Measurements from ENCODE around the gene CEP95. TPM values are rescaled to one million over a fixed set of nuclear protein-coding genes. Genes with fewer than 3 reads are reported as not detected.

Gene CEP95
- total RNA-seq, 2 experiments from 2014 or later, result 47.7 to 48.5 TPM

- H3K4me1 Mint-ChIP-seq, result peaks cover 66% of the 10 kb centered on the region
- peak; percentile 91 for DNase-seq
- peaks cover 83% of the 10 kb centered on the region for H3K36me3 Mint-ChIP-seq (ENCODE audit: low read depth)
- ChIA-PET CTCF (interaction anchor here (1.0 to 5.4 kb wide), 7 partner anchors 8 to 199 kb away, joined by 3 to 52 read pairs (median 5); partner anchors contain the start of gene POLG2), POLR2A (interaction anchor here (0.6 to 6.9 kb wide), 56 partner anchors 8 to 807 kb away, joined by 3 to 387 read pairs (median 6); partner anchors contain the start of genes CCDC47, DDX42, ERN1 and POLG2)
- no peaks in the 10 kb centered on the region for H3K9me3 Mint-ChIP-seq
- H3K4me3 Mint-ChIP-seq, result peak overlapping the region; percentile 99
- H3K27ac Mint-ChIP-seq, result peak overlapping the region; percentile 100
- H3K27me3 Mint-ChIP-seq, result no peaks in the 10 kb centered on the region
These were observed 1.2 kb upstream of the CEP95 start for GRCh38 chr17:64505340-64506200.

DNA sequence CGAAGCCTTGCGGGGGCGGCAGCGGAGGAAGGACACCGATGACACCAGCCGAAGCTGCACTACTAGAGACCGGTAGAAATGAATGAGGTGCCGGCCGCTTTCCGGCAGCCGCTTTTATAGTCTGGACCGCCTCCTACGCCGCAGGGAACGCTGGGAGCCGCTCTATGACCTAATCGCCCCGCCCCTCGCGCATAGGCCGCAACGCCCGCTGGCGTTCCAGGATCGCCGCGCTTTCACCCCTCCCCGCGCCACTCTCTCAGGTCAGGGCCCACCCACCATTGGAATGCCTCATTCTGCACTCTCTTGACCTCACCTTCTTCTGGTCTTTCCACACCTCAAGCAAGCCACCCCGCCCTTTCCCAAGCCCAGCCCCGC is 589 bp upstream of the CEP95 start, which contains the start of gene DDX5:
TSS of gene DDX5 (minus strand) at position 89 of the 375 bp plus-strand sequence. CDS start 170 bp downstream, outside the sequence.
- H3K4me1 Mint-ChIP-seq, result peaks cover 60% of the 10 kb centered on the region
- no peaks in the 10 kb centered on the region for H3K27me3 Mint-ChIP-seq
- CTCF ChIA-PET, result interaction anchor here (0.7 to 5.4 kb wide), 8 partner anchors 9 to 143 kb away, joined by 3 to 52 read pairs (median 6); partner anchors contain the start of gene POLG2

GRCh38 chr17:64507413-64507782 is 621 bp downstream of the CEP95 start:
- H3K4me3 Mint-ChIP-seq, result peak overlapping the region; percentile 99
- H3K4me1 Mint-ChIP-seq, result peaks cover 51% of the 10 kb centered on the region
- H3K27me3 Mint-ChIP-seq, result no peaks in the 10 kb centered on the region
- DNase-seq, result peak; percentile 41
- CTCF ChIA-PET, result interaction anchor here (0.7 to 5.4 kb wide), 9 partner anchors 10 to 142 kb away, joined by 3 to 52 read pairs (median 5); partner anchors contain the start of gene POLG2
- POLR2A ChIA-PET, result interaction anchor here (0.6 to 6.9 kb wide), 28 partner anchors 10 to 734 kb away, joined by 3 to 387 read pairs (median 6); partner anchors contain the start of genes CCDC47, DDX42, ERN1 and POLG2
- peak overlapping the region; percentile 100 for H3K27ac Mint-ChIP-seq
- peaks cover 78% of the 10 kb centered on the region for H3K36me3 Mint-ChIP-seq (ENCODE audit: low read depth)
- no peaks in the 10 kb centered on the region for H3K9me3 Mint-ChIP-seq

More for the DNA sequence above, 589 bp upstream of the CEP95 start, which contains the start of gene DDX5:
- Mint-ChIP-seq H3K36me3 (ENCODE audit: low read depth) (peaks cover 82% of the 10 kb centered on the region), H3K4me3 (peak within 1 kb of the TSS; percentile 99), H3K9me3 (no peaks in the 10 kb centered on the region), H3K27ac (peak within 1 kb of the TSS; percentile 100)
- peak; percentile 98 for DNase-seq
- POLR2A ChIA-PET, result interaction anchor here (0.6 to 6.9 kb wide), 44 partner anchors 11 to 807 kb away, joined by 3 to 387 read pairs (median 4); partner anchors contain the start of genes CCDC47, DDX42, ERN1 and POLG2

- Mint-ChIP-seq H3K4me1 (peaks cover 39% of the 10 kb centered on the region), H3K27me3 (no peaks in the 10 kb centered on the region), H3K4me3 (peak overlapping the region; percentile 63), H3K27ac (no peak overlapping the region), H3K9me3 (no peaks in the 10 kb centered on the region), H3K36me3 (ENCODE audit: low read depth) (peaks cover 74% of the 10 kb centered on the region)
- ChIA-PET CTCF (no interaction called here), POLR2A (interaction anchor here (2.3 kb wide), 1 partner anchor 11 kb away, joined by 18 read pairs; the partner anchor contains the start of gene POLG2)
- DNase-seq, result no peak
These were observed 1.9 kb downstream of the CEP95 start for GRCh38 chr17:64508683-64509082.

DNA sequence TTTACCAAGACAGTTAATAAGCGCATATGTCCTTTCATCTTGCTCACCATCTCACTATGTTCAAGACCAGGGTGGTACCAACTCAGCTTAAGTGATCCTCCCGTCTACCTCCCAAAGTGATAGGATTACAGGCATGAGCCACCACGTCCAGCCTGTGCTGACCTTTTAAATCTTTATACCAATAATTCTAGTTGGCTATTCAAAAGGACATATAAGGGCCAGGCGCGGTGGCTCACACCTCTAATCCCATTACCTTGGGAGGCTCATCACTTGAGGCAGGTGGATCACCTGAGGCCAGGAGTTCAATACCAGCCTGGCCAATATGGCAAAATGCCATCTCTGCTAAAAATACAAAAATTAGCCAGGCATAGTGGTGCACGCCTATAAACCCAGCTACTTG is 2.4 kb downstream of the CEP95 start:
- H3K4me3 Mint-ChIP-seq, result no peak overlapping the region
- no peaks in the 10 kb centered on the region for H3K9me3 Mint-ChIP-seq
- DNase-seq, result no peak
- no peaks in the 10 kb centered on the region for H3K27me3 Mint-ChIP-seq
- H3K4me1 Mint-ChIP-seq, result peaks cover 34% of the 10 kb centered on the region
- peaks cover 74% of the 10 kb centered on the region for H3K36me3 Mint-ChIP-seq (ENCODE audit: low read depth)
- ChIA-PET POLR2A (interaction anchor here (2.3 kb wide), 1 partner anchor 11 kb away, joined by 18 read pairs; the partner anchor contains the start of gene POLG2), CTCF (no interaction called here)
- H3K27ac Mint-ChIP-seq, result no peak overlapping the region

- no peak for DNase-seq
- H3K4me1 Mint-ChIP-seq, result peaks cover 5% of the 10 kb centered on the region
- CTCF ChIA-PET, result interaction anchor here (0.6 to 1.6 kb wide), 5 partner anchors 26 to 253 kb away, joined by 3 to 4 read pairs (median 3); no protein-coding TSS in a partner anchor
- H3K36me3 Mint-ChIP-seq (ENCODE audit: low read depth), result peaks cover 68% of the 10 kb centered on the region
- H3K27ac Mint-ChIP-seq, result no peak overlapping the region
- no peak overlapping the region for H3K4me3 Mint-ChIP-seq
- POLR2A ChIA-PET, result interaction anchor here (0.7 to 4.7 kb wide), 2 partner anchors 10 to 18 kb away, joined by 3 to 44 read pairs; partner anchors contain the start of genes CEP95 and DDX5
- no peaks in the 10 kb centered on the region for H3K27me3 Mint-ChIP-seq
- no peaks in the 10 kb centered on the region for H3K9me3 Mint-ChIP-seq
These were observed 8.6 kb downstream of the CEP95 start for GRCh38 chr17:64515419-64515818.

DNA sequence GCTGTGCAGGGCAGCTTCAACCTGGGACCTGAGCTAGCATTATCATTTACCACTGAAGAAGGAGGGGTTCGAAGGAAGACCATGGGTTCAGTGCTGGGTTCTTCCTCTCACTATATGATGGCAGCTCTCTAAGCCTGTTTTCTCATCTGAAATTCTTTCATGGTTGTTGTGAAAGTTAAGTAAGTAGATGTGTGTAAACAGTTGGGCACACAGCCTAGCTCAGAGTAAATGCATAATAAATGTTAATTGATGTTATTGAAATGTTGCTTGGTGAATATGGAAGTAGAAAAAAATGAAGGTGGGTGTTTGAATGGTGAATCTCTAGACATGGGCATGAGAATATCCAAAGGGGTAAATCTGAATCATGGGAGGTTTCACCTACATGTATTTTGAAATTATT is 9.1 kb downstream of the CEP95 start:
- no peaks in the 10 kb centered on the region for H3K27me3 Mint-ChIP-seq
- H3K27ac Mint-ChIP-seq, result no peak overlapping the region
- H3K9me3 Mint-ChIP-seq, result no peaks in the 10 kb centered on the region
- H3K4me3 Mint-ChIP-seq, result no peak overlapping the region
- H3K36me3 Mint-ChIP-seq (ENCODE audit: low read depth), result peaks cover 65% of the 10 kb centered on the region
- CTCF ChIA-PET, result interaction anchor here (0.6 to 1.6 kb wide), 5 partner anchors 26 to 253 kb away, joined by 3 to 4 read pairs (median 3); no protein-coding TSS in a partner anchor
- POLR2A ChIA-PET, result interaction anchor here (0.7 to 4.7 kb wide), 2 partner anchors 10 to 18 kb away, joined by 3 to 44 read pairs; partner anchors contain the start of genes CEP95 and DDX5
- no peak for DNase-seq
- peaks cover 5% of the 10 kb centered on the region for H3K4me1 Mint-ChIP-seq

- H3K9me3 Mint-ChIP-seq, result no peaks in the 10 kb centered on the region
- no peak overlapping the region for H3K4me3 Mint-ChIP-seq
- no peak overlapping the region for H3K27ac Mint-ChIP-seq
- DNase-seq, result no peak
- no peaks in the 10 kb centered on the region for H3K27me3 Mint-ChIP-seq
- peaks cover 55% of the 10 kb centered on the region for H3K36me3 Mint-ChIP-seq (ENCODE audit: low read depth)
- CTCF ChIA-PET, result interaction anchor here (1.0 to 1.1 kb wide), 2 partner anchors 99 to 573 kb away, joined by 3 read pairs; no protein-coding TSS in a partner anchor
- POLR2A ChIA-PET, result interaction anchor here (0.8 to 4.7 kb wide), 3 partner anchors 13 to 14 kb away, joined by 4 to 44 read pairs (median 5); partner anchors contain the start of genes CEP95 and DDX5
- peaks cover 2% of the 10 kb centered on the region for H3K4me1 Mint-ChIP-seq
These were observed 12.8 kb downstream of the CEP95 start for GRCh38 chr17:64519601-64520000.

DNA sequence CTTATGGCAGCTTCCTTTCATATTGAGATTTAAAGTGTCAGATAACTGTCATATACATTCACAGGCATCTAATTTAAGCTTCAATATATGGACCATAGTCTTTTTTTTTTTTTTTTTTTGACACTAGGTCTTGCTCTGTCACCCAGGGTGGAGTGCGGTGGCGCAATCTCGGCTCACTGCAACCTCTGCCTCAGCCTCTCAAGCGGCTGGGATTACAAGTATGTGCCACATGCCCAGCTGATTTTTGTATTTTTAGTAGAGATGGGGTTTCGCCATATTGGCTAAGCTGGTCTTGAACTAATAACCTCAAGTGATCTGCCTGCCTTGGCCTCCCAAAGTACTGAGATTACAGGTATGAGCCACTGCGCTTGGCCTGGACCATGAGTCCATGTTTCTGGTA is 13.6 kb downstream of the CEP95 start:
- CTCF ChIA-PET, result interaction anchor here (1.0 kb wide), 2 partner anchors 129 to 574 kb away, joined by 3 to 4 read pairs; no protein-coding TSS in a partner anchor
- H3K9me3 Mint-ChIP-seq, result no peaks in the 10 kb centered on the region

DNA sequence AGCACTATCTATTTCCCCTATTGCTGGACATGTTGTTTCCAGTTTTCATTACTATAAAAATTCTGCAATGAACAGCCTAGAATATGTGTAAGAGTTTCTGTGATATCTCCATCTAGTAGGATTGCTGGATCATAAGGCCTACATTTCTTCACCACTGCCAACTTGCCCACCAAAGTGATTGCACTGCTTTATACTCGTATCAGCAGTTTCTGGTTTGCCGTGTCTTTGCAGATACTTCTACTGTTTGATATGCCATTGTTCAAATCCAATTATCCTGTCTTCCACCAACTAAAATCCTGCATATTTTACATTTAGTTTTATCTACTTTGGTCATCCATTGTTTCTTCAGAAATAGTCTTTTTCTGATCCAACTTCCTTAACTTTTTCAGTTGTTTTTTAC is 21.1 kb downstream of the CEP95 start:
- ChIA-PET POLR2A (interaction anchor here (0.8 to 1.6 kb wide), 3 partner anchors 10 to 31 kb away, joined by 3 to 6 read pairs (median 4); partner anchors contain the start of gene POLG2), CTCF (interaction anchor here (1.1 to 1.4 kb wide), 2 partner anchors 121 to 249 kb away, joined by 3 read pairs; no protein-coding TSS in a partner anchor)
- Mint-ChIP-seq H3K36me3 (ENCODE audit: low read depth) (peaks cover 67% of the 10 kb centered on the region), H3K9me3 (no peaks in the 10 kb centered on the region), H3K27me3 (no peaks in the 10 kb centered on the region), H3K4me1 (no peaks in the 10 kb centered on the region), H3K4me3 (no peak overlapping the region), H3K27ac (no peak overlapping the region)
- no peak for DNase-seq

More for the DNA sequence above, 13.6 kb downstream of the CEP95 start:
- Mint-ChIP-seq H3K36me3 (ENCODE audit: low read depth) (peaks cover 50% of the 10 kb centered on the region), H3K27ac (no peak overlapping the region), H3K4me1 (peaks cover under 1% of the 10 kb centered on the region), H3K27me3 (no peaks in the 10 kb centered on the region), H3K4me3 (no peak overlapping the region)
- DNase-seq, result no peak
- POLR2A ChIA-PET, result interaction anchor here (0.8 to 1.2 kb wide), 3 partner anchors 13 to 52 kb away, joined by 3 to 5 read pairs (median 4); partner anchors contain the start of gene CEP95

GRCh38 chr17:64529221-64529620 is 22.4 kb downstream of the CEP95 start:
- Mint-ChIP-seq H3K36me3 (ENCODE audit: low read depth) (peaks cover 72% of the 10 kb centered on the region), H3K9me3 (no peaks in the 10 kb centered on the region), H3K4me3 (no peak overlapping the region), H3K27ac (no peak overlapping the region), H3K4me1 (no peaks in the 10 kb centered on the region), H3K27me3 (no peaks in the 10 kb centered on the region)
- ChIA-PET POLR2A (interaction anchor here (1.6 kb wide), 1 partner anchor 24 kb away, joined by 6 read pairs; no protein-coding TSS in a partner anchor), CTCF (interaction anchor here (1.4 kb wide), 1 partner anchor 120 kb away, joined by 3 read pairs; no protein-coding TSS in a partner anchor)
- no peak for DNase-seq

DNA sequence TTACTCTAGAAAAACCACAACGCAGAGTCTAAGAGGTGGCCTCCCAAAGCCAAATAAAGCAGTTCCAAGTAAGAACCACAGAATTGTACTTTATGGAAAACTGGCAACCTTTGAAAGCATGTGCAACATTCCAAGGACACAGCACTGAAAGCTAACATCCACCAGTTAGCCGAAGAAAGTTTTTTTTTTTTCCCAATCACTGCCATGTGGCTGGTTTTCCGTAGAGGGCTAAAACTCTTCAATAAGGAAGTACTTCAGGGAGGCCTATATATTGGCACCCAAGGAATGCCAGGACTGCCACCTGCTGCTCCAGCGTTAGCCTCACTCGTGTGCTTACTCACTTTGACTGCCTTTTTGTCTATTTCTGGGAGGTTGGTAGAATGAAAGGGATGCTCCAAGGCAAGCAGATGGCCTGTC is 25.2 kb downstream of the CEP95 start:
- Mint-ChIP-seq H3K27me3 (no peaks in the 10 kb centered on the region), H3K27ac (no peak overlapping the region), H3K9me3 (no peaks in the 10 kb centered on the region), H3K4me1 (no peaks in the 10 kb centered on the region), H3K4me3 (no peak overlapping the region), H3K36me3 (ENCODE audit: low read depth) (peaks cover 71% of the 10 kb centered on the region)
- ChIA-PET POLR2A (no interaction called here), CTCF (interaction anchor here (1.4 kb wide), 1 partner anchor 113 kb away, joined by 3 read pairs; no protein-coding TSS in a partner anchor)
- DNase-seq, result no peak

Measured in activated CD4-positive, alpha-beta memory T cell treated with anti-CD3 and anti-CD28 coated beads, Interleukin-2, amount 10 ng/mL, durations not matched to agents 7 days and 5 days (primary cell).